ENCODE results near the gene CCNO.

DNA sequence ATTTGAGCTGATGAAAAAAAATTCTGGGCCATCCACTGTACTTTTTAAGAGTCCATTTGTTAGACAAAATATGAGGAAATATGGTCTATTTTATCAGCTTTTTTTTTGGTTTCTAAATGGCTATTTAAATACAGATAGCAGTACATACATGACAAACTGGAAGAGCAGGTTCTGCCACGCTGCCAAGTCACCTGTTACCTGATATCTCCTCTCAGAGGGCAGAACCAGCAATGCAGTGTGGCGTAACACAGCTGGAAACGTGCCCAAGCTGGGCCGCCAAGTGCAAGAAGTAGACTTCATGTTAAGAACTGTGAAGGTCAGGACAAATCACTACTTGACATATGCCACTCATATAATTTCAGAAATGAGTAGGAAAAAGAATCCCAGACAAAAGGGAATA is 14.4 kb downstream of the CCNO start:
- TF ChIP-seq, protein P1, sequence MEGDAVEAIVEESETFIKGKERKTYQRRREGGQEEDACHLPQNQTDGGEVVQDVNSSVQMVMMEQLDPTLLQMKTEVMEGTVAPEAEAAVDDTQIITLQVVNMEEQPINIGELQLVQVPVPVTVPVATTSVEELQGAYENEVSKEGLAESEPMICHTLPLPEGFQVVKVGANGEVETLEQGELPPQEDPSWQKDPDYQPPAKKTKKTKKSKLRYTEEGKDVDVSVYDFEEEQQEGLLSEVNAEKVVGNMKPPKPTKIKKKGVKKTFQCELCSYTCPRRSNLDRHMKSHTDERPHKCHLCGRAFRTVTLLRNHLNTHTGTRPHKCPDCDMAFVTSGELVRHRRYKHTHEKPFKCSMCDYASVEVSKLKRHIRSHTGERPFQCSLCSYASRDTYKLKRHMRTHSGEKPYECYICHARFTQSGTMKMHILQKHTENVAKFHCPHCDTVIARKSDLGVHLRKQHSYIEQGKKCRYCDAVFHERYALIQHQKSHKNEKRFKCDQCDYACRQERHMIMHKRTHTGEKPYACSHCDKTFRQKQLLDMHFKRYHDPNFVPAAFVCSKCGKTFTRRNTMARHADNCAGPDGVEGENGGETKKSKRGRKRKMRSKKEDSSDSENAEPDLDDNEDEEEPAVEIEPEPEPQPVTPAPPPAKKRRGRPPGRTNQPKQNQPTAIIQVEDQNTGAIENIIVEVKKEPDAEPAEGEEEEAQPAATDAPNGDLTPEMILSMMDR (IDR thresholded peaks at IDR 0.05; ENCODE audit: insufficient read depth, low read length, poor library complexity, severe bottlenecking), result no peak
- no peak for TF ChIP-seq EZH2phosphoT487 (conservative IDR thresholded peaks at IDR 0.05; ENCODE audit: low read length)

All from SU-DHL-6 (cell line).